GM12864 (cell line): ENCODE data around the gene ZXDC.

Source experiments
- DNase-seq: peaks from one replicate; pipeline ENCODE4 v3.0.0-alpha.2; 2011; ENCODE audit warnings: low read depth
- H3K4me3 ChIP-seq: 2 replicates; pipeline ENCODE4 v1.5.1; 2011; ENCODE audit warnings: mild to moderate bottlenecking, low read depth, low read length, control low read depth
- TF ChIP-seq, protein P1 (sequence below): IDR thresholded peaks from 2 replicates; pipeline ENCODE4 v1.5.1; 2011; ENCODE audit warnings: low read depth, mild to moderate bottlenecking, moderate library complexity, low read length, control low read depth, inconsistent platforms; ENCODE audit errors: missing control alignments

The ZXDC gene

GRCh38 chr3:126402178-126402577 is 73.5 kb downstream of the ZXDC start:
- DNase-seq: no peak
- H3K4me3 ChIP-seq: no peak overlapping the region

DNA sequence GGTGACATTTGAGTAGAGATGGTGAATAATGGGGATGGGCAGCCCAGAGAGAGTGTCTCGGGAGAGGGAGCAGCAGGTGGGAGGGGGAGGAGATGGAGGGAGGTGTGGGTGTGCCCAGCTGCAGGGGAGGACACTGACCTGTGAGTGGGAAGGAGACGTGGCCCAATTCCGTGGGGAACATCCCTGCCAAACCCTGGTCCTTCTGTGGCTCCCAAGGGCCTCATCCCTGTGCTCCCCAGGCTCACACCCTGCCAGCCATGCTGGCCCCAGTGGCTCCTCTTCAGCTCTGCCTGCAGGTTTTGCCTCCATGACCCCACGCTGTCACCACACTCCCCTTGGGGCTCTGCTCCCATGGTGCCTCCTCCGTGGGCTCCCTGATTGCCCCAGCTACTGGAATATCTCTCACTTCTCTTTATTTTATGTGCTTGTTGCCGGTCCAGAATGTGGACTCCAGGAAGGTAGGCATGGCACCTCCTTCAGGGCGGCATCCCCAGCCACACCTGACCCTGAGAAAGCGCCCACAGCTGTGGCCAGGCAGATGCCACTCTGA is 74.0 kb downstream of the ZXDC start:
- DNase-seq: no peak
- H3K4me3 ChIP-seq: no peak overlapping the region
- TF ChIP-seq, protein P1, sequence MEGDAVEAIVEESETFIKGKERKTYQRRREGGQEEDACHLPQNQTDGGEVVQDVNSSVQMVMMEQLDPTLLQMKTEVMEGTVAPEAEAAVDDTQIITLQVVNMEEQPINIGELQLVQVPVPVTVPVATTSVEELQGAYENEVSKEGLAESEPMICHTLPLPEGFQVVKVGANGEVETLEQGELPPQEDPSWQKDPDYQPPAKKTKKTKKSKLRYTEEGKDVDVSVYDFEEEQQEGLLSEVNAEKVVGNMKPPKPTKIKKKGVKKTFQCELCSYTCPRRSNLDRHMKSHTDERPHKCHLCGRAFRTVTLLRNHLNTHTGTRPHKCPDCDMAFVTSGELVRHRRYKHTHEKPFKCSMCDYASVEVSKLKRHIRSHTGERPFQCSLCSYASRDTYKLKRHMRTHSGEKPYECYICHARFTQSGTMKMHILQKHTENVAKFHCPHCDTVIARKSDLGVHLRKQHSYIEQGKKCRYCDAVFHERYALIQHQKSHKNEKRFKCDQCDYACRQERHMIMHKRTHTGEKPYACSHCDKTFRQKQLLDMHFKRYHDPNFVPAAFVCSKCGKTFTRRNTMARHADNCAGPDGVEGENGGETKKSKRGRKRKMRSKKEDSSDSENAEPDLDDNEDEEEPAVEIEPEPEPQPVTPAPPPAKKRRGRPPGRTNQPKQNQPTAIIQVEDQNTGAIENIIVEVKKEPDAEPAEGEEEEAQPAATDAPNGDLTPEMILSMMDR: no peak

More at GRCh38 chr3:126402178-126402577, 73.5 kb downstream of the ZXDC start:
- TF ChIP-seq, protein P1: no peak

GRCh38 chr3:126399756-126400155 is 75.9 kb downstream of the ZXDC start:
- DNase-seq: no peak
- TF ChIP-seq, protein P1: no peak

DNA sequence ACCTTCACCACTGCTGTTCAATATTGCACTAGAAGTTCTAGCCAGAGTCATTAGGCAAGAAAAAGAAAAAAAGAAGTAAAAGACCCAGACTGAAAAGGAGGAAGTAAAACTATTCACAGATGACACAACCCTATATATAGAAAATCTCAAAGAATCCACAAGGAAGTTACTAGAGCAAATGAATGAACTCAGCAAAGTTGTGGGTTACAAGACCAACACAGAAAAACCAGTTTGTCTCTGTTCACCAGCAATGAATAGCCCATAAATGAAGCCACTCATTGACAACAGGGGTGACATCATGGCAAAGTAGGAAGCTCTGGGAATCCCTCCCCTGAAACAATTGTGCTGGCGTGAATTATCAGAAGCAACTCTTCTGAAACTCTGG is 76.3 kb downstream of the ZXDC start:
- peak; percentile 30 for DNase-seq
- TF ChIP-seq, protein P1: no peak
- no peak overlapping the region for H3K4me3 ChIP-seq

More at GRCh38 chr3:126399756-126400155, 75.9 kb downstream of the ZXDC start:
- H3K4me3 ChIP-seq: no peak overlapping the region

GRCh38 chr3:126398423-126399350 is 77.0 kb downstream of the ZXDC start:
- no peak overlapping the region for H3K4me3 ChIP-seq
- DNase-seq: no peak
- TF ChIP-seq, protein P1: no peak

- no peak for DNase-seq
- TF ChIP-seq, protein P1: no peak
- no peak overlapping the region for H3K4me3 ChIP-seq
These were observed 77.9 kb downstream of the ZXDC start for GRCh38 chr3:126397610-126398422.
